ENCODE measurements around the gene ASNSD1. TPM values are rescaled to one million over a fixed set of nuclear protein-coding genes. Genes with fewer than 3 reads are reported as not detected.

Gene ASNSD1
- total and polyA plus RNA-seq, 2 of the 13 experiments (the other 11 are each of a cell fraction or from before 2014, with no cell fraction given): 35.1 to 96.6 TPM

DNA sequence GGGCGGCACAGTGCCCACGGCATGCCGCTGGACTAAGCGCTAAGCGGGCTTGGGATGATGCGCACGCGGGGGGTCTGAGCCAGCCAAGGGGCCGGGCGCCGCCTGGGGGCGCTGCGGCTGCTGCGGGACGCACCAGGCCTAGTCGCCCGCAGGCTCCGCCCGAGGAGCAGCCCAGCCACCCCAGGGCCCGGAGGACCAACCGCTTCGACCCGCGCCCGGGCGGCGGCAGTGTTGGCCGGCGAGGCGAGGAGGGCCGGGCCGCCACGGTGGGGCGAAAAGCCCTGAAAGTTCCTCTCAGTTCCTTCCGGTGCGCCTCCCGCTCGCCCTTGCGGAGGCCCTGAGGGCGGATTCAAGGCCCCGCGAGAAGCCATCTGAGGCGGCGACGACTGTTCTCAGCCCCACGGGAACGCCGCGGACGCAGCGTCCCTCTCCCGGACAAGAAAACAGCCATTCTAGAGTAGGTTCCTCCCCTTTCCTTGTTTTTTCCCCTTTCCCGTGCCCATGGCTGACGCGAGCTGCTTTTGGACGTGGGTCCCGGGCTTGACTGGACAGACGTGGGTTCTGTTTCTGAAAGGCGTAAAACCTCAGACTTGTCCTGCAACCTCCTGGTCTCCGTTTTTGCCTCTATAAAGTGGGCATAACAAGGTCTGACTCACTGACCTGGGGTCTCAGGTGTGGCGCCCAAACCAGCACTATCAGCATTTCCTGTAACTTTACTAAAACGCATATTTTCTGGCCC, 13.3 kb downstream of the ASNSD1 start, which contains the start of gene ANKAR (continued):
- TF ChIP-seq, protein P1, sequence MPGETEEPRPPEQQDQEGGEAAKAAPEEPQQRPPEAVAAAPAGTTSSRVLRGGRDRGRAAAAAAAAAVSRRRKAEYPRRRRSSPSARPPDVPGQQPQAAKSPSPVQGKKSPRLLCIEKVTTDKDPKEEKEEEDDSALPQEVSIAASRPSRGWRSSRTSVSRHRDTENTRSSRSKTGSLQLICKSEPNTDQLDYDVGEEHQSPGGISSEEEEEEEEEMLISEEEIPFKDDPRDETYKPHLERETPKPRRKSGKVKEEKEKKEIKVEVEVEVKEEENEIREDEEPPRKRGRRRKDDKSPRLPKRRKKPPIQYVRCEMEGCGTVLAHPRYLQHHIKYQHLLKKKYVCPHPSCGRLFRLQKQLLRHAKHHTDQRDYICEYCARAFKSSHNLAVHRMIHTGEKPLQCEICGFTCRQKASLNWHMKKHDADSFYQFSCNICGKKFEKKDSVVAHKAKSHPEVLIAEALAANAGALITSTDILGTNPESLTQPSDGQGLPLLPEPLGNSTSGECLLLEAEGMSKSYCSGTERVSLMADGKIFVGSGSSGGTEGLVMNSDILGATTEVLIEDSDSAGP (CRISPR knock-in tag; IDR thresholded peaks at IDR 0.05; ENCODE audit: borderline replicate concordance): peak; percentile 97
- TF ChIP-seq ZNF556 (CRISPR knock-in tag; IDR thresholded peaks at IDR 0.05; ENCODE audit: borderline replicate concordance): peak; percentile 99
- TF ChIP-seq MYNN (CRISPR knock-in tag; IDR thresholded peaks at IDR 0.05; ENCODE audit: low read depth): peak; percentile 80; the same call in 1 of the 2 replicates
- no peak for TF ChIP-seq SYNCRIP (IDR thresholded peaks at IDR 0.05; ENCODE audit: insufficient read depth, low read depth, low read length)
- TF ChIP-seq HOXA9 (CRISPR knock-in tag; IDR thresholded peaks at IDR 0.05; ENCODE audit: borderline replicate concordance): peak; percentile 85
- peak; percentile 76; the same call in 2 of the 3 replicates for TF ChIP-seq MXI1 (IDR thresholded peaks at IDR 0.05; ENCODE audit: borderline replicate concordance, low read depth, low read length)
- TF ChIP-seq RAD51 (IDR thresholded peaks at IDR 0.05; ENCODE audit: borderline replicate concordance): no peak
- TF ChIP-seq ARHGAP35 (CRISPR knock-in tag; IDR thresholded peaks at IDR 0.05; ENCODE audit: borderline replicate concordance): peak; percentile 87
- TF ChIP-seq, protein P2, sequence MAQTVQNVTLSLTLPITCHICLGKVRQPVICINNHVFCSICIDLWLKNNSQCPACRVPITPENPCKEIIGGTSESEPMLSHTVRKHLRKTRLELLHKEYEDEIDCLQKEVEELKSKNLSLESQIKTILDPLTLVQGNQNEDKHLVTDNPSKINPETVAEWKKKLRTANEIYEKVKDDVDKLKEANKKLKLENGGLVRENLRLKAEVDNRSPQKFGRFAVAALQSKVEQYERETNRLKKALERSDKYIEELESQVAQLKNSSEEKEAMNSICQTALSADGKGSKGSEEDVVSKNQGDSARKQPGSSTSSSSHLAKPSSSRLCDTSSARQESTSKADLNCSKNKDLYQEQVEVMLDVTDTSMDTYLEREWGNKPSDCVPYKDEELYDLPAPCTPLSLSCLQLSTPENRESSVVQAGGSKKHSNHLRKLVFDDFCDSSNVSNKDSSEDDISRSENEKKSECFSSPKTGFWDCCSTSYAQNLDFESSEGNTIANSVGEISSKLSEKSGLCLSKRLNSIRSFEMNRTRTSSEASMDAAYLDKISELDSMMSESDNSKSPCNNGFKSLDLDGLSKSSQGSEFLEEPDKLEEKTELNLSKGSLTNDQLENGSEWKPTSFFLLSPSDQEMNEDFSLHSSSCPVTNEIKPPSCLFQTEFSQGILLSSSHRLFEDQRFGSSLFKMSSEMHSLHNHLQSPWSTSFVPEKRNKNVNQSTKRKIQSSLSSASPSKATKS (CRISPR knock-in tag; IDR thresholded peaks at IDR 0.05): no peak; the same call in 1 of the 2 replicates
- no peak for TF ChIP-seq DPF2 (CRISPR knock-in tag; IDR thresholded peaks at IDR 0.05; ENCODE audit: borderline replicate concordance, low read depth)
- no peak for TF ChIP-seq FOXK2 (IDR thresholded peaks at IDR 0.05)
- TF ChIP-seq ZNF484 (CRISPR knock-in tag; IDR thresholded peaks at IDR 0.05; ENCODE audit: borderline replicate concordance, low read depth): no peak
- TF ChIP-seq ZNF354B (CRISPR knock-in tag; IDR thresholded peaks at IDR 0.05): peak; percentile 95; the same call in 1 of the 2 replicates
- peak; percentile 96 for TF ChIP-seq ZNF782 (CRISPR knock-in tag; IDR thresholded peaks at IDR 0.05; ENCODE audit: borderline replicate concordance)
- TF ChIP-seq, protein P3, sequence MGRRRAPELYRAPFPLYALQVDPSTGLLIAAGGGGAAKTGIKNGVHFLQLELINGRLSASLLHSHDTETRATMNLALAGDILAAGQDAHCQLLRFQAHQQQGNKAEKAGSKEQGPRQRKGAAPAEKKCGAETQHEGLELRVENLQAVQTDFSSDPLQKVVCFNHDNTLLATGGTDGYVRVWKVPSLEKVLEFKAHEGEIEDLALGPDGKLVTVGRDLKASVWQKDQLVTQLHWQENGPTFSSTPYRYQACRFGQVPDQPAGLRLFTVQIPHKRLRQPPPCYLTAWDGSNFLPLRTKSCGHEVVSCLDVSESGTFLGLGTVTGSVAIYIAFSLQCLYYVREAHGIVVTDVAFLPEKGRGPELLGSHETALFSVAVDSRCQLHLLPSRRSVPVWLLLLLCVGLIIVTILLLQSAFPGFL (CRISPR knock-in tag; IDR thresholded peaks at IDR 0.05): peak; percentile 90; the same call in 1 of the 2 replicates
- peak; percentile 96 for TF ChIP-seq ZNF546 (CRISPR knock-in tag; conservative IDR thresholded peaks at IDR 0.05)
- no peak for TF ChIP-seq ZNF17 (CRISPR knock-in tag; IDR thresholded peaks at IDR 0.05)
- TF ChIP-seq ZNF136 (CRISPR knock-in tag; IDR thresholded peaks at IDR 0.05; ENCODE audit: low read depth): peak; percentile 90
- TF ChIP-seq, protein P4, sequence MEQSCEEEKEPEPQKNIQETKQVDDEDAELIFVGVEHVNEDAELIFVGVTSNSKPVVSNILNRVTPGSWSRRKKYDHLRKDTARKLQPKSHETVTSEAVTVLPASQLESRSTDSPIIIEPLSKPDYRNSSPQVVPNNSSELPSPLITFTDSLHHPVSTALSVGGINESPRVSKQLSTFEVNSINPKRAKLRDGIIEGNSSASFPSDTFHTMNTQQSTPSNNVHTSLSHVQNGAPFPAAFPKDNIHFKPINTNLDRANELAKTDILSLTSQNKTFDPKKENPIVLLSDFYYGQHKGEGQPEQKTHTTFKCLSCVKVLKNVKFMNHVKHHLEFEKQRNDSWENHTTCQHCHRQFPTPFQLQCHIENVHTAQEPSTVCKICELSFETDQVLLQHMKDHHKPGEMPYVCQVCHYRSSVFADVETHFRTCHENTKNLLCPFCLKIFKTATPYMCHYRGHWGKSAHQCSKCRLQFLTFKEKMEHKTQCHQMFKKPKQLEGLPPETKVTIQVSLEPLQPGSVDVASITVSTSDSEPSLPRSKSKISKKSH (CRISPR knock-in tag; IDR thresholded peaks at IDR 0.05; ENCODE audit: borderline replicate concordance): peak; percentile 99
- peak; percentile 89; the same call in 1 of the 2 replicates for TF ChIP-seq ZNF672 (CRISPR knock-in tag; IDR thresholded peaks at IDR 0.05)
- TF ChIP-seq ZBTB20 (CRISPR knock-in tag; IDR thresholded peaks at IDR 0.05; ENCODE audit: borderline replicate concordance, low read depth): peak; percentile 95
- peak; percentile 25; the same call in 1 of the 2 replicates for TF ChIP-seq HNF4A (CRISPR knock-in tag; IDR thresholded peaks at IDR 0.05)
- TF ChIP-seq MTF1 (CRISPR knock-in tag; IDR thresholded peaks at IDR 0.05): no peak; the same call in 1 of the 2 replicates

All from HepG2 (cell line).